NCI-H82 (cell line): ENCODE results near the gene ZFP36L1.
A peak's percentile ranks its signal among the peaks of the same experiment; 100 is the strongest.

ENCODE experiments used
- DNase-seq: peaks from one replicate; lab custom pipeline; 2025; lab: John Stamatoyannopoulos, UW

Gene ZFP36L1

DNA sequence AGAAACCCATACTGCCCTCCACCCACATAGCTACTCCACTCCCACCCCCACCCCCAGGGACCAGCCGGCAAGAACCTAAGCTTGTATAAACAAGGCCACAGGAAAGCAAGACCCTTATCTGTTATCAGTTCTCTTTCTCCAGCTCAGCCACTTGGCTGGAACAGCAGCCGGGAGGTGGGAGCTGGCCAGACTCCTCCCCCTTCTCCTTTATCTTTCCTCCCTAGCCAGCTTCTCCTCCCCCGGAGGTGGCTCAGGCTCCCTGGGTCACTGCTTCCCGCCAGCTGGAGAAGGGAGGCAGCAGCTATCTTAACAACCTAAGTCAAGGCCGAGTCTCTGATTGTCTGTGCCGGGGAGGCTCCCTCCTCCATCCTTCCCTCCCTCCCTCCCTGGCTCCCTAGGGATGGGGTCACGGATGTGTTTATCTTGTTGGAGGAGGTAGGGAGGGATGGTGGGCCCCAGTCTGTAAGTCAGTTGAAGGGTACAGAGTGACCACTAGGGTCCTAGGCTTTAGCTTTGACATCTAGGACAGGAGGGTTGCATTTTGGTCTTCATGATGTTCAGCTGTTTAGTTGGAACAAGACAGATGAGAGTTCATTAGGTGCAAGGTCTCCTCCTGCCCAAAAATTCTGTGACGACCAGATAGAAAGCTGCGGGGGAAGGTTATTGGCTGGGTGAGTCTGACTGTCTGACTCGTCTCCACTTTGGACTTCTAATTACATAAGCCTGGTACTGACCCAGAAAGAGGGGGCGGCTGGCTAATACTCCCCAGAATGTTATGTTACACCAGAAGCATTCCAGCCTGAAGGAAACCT is 29.7 kb downstream of the ZFP36L1 start:
- DNase-seq: peak; percentile 86

DNA sequence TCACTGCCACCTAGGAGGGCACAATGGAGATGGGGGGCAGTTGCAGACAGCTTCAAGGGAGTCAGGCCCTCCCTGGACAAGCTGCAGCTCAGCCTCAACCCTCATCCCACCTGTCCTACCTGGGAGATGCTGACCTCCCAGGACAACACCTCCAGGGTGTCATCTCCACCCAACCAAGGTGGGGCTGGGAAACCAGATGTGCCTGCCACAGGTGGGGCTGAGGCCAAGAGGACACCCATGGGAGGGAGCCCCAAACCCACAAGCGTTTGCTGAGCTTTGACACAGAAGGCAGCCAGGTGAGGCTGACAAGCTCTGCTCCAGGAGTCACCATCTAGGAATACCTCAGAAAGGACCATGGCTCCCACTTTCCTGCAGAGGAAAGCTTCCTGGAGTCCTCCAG is 31.5 kb downstream of the ZFP36L1 start:
- DNase-seq: no peak

DNA sequence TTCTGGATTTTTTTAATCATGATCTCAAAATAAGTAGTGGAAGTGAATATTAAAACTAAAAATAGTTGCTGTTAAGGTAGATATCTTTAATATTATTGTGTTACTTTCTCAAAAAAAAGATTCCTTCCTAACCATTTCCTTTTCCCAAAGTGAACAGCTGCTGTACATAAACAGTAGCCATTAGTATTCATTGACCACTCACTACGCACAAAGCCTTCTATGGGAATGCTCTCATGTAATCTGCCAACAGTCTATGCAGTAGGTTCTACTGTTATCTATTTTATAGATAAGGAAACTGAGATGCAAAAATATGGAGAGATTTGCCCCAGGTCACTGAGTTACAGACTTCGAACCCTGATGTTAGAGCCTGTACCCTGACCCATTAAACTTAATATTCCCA is 32.1 kb downstream of the ZFP36L1 start:
- DNase-seq: no peak

DNA sequence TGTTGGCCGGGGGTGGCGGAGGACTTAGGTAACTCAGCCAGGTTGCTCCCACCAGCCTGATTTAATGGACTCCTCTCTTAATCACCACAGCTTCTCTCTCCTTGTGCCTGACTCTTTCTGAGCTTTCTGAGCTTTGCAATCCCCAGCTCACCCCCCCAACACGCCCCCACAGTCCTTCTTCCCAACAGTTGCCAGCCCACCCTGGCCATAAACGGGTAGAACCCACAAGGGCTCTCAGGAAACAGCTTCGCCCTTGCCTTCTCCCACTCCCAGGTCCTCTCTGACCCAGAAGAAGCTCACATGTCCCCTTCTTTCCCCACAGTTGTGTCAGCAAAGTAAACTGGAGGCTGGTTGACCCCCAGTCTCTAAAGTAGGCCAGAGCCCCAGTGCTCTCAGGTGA is 32.9 kb downstream of the ZFP36L1 start:
- no peak for DNase-seq

DNA sequence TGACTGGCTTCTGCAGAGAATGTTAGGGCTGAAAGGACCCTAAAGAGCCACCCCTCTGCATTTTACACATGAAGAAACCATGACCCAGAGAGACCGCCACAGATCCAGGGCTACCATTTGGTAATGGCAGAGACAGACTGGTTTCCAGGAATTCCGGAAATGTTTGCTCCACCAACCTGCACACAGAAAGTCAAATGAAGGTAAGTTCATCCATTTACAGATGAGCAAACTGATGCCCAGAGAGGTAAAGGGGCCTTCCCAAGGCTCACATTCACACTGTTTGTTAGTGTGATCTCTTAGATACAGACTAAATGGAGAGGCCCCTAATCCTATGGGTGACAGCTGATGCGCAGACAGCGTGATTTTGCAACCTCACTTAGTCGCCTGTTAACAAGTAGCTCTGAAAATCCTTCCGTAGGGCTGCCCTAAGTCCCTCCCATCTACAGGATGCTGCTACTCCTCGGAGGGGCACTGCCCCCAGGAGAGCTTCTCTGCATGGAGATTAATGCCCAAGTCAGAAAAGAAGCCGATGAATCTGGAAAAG is 33.8 kb downstream of the ZFP36L1 start:
- DNase-seq: peak; percentile 87

DNA sequence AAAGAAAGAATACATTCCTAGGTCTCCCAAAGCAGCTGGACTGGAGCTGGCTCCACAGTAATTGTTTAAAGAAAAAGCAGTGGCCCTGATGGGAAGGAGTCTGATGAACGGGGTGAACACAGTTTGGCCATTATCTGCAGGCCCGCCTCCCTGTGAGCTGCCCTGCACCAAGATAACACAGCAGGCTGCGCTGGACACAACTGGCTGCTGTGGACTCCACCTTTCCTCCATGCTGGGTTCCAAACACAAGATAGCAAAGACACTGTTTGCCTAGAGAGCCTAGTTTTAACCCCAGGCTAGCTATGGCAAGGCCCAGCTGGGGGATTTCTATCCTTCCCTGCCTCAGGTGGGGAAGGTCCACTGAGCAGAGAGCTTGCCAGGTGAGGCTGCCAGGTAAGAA is 34.6 kb downstream of the ZFP36L1 start:
- DNase-seq: no peak

DNA sequence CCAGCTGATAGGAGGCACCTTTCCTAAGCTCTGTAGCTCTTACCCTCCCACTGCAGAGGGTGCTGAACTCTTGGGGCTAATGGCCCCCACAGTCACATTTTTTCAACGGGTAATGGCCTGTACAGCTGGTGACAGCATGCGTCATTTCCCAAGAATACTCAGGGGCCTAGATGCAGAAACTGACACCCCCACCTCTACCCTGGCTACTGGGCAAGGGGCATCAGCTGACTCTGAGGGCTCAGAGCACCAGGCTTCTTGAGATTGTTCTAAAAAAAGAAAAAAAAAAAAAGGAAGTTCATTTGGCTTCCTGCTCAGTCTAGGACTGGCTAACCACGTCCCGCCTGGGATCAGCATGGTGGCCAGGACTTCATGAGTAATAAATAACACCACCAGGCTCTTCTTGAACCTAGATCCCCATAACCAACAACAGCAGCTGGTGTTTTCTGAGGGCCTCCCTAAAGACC is 35.2 kb downstream of the ZFP36L1 start:
- no peak for DNase-seq

DNA sequence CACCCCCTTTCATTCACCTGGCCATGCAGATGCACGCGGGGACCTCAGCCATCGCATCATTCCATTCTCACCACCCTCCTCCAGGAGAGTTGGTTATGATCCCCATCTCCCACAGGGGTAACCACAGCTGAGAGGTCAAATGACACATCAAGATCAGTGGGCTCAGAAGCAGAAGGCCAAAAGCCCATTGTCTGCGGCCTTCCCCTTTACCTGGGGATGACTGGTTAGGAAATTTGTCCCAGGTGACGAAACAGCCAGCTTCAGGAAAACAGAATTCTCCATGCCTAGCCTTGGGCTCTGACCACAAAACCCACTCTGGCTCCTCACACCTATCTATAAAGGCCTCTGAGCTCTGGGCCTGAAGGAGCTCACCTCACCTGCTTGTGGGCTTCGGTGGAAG is 36.1 kb downstream of the ZFP36L1 start:
- no peak for DNase-seq

DNA sequence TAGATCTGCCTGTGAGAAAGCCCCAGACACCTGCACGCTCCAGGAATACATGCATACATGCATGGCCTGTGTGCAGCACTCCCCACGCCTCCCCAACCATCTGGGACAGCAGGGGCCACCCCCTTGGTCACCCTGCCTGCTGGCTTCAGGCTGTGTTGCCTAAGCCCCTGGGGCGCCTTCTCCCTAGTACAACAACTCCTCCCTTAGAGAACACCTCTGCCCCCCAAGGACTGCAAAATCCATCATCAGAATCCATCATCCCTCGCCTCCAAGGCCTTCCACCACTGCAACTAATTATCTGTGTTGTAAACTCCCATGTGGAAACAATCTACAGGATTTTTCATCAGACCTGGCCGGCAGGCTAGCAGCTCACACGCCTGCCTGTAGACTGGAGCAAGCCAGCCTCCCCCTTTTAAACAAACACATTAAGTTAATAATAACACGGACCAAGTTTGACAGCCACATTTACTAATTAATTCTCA is 36.8 kb downstream of the ZFP36L1 start:
- no peak for DNase-seq

DNA sequence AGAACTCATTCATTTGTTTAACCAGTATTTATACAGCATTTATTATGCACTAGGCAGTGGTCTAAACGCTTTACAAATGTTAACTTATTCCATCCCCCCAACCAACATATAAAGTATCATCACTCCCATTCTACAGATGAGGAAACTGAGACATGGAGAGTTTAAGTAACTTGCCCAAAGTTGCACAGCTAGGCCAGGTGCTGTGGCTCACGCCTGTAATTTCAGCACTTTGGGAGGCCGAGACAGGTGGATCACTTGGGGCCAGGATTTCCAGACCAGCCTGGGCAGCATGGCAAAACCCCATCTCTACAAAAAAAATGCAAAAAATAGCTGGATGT is 37.9 kb downstream of the ZFP36L1 start:
- no peak for DNase-seq

DNA sequence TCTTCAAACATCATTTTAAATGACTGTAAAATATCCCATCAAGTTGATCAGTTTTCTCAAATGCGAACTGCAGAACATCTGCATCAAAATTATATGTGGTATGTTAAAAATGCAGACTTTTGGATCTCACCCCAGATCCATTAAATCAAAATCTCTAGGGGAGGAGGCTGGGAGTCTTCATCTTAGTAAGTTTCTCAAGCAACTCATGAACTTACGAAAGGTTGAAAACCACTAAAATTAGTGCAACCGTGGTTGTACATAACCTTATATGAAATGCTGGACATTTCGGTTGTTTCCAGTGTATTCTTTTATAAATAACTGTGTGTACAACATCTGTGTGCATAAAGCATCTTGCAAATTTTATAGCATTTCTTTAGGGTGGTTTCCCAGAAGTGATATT is 39.2 kb downstream of the ZFP36L1 start:
- DNase-seq: no peak

DNA sequence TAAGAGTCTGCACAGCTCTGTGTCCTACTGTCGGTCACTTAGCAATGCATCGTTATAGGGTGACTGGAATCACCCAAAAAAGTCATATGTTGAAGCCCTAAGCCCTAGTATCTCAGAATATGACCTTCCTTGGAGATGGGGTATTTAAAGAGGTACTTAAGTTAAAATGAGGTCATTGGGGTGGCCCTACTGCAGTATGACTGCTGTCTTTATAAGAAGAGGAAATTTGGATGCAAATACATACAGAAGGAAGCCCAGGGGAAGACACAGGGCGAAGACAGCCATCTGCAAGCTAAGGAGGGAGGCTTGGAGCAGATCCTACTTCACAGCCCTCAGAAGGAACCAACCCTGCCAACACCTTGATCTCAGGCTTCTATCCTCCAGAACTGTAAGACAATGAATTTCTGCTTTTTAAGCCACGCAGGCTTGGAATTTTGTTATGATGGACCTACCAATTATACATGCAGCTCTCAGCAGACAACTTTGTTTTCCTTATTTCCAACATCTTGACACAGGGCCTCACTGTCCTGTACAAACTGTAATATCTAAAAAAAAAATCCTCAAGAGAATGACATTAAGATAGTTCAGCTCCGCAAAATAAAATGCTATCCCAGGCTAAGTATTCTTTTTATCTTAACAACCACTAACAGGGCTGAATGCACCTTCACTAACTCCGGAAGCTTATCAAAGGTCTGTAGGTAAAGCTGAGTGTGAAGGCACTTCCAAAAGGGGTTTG is 40.4 kb downstream of the ZFP36L1 start:
- DNase-seq: no peak

DNA sequence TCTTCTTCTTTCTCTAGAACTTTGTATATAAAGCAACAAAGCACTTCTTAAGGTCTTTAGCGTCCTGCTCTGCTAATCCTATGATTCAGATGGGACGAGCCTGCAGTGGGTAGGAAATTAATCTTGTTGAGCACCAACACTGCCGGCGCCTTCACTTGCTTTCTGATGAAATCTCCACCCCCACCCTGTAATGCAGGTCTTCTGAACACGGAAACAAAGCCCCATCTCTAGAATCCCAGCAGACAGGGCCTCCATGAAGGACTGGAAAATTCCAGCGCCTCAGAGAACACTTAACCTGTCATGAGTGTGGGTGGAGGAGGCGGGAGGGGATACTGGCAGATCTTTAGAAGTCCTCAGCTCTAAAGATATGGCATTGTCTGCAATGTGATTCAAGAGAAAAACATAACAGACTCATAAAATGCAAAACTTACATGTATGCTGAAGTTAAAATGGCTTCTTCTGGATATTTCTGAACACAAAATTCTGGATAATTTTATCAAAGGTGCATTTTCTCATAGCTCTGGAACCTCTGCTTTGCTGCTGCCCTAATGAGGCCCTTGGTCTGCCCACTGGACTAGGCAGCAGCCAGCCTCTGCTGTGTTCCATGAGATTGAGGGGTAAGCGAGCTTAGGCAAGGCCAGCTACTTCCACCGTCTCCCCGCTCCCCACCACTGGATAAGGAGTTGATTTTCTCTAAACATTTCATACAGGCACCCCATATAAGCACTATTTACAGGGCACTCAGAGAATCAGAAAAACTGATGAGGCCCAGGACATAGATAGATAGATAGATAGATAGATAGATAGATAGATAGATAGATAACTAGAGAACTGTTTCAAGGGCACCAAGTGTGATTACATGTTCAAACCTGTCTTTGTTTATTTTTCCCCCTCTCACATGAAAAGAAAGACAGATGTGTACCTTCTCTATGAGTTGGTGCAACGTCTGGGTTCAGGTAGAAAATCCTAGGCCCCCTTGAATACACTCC is 43.1 kb downstream of the ZFP36L1 start:
- peak; percentile 96 for DNase-seq

DNA sequence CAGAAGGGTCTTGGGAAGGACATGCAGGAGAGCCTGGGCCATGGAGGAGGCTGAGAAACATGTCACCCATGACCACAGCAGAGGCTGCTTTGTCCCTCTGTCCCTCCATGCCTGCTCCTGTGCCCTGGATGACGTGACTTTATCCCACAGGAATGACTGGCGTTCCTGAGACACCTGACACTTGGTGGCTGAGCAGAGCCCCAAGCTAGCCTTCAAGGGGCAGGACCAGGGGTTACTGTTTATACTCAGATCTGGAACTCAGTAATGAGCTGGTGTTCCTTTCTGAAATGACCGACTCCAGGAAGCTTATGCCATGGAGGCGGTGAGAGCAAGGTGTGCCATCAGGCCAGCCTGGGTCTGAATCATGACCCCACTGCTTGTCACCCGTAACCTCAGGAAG is 44.2 kb downstream of the ZFP36L1 start:
- no peak for DNase-seq

DNA sequence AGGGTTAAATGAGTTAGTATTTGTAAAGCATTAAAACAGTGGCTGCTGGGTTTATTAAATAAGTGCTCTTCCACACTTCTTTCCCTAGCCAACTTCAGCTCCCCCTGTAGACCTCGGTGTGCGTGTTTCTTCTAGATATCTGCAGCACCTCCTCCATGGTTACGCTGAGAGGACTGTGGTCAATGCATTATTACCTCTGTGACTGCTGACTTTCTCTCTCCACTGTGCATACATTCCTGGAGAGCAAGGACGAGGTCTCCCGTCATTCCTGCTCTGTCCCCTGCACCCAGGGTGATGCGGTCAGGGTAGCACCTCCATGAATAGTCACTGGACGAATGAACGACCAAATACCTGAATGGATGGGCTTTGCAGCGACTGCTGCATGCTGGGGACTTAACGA is 44.6 kb downstream of the ZFP36L1 start:
- DNase-seq: no peak

DNA sequence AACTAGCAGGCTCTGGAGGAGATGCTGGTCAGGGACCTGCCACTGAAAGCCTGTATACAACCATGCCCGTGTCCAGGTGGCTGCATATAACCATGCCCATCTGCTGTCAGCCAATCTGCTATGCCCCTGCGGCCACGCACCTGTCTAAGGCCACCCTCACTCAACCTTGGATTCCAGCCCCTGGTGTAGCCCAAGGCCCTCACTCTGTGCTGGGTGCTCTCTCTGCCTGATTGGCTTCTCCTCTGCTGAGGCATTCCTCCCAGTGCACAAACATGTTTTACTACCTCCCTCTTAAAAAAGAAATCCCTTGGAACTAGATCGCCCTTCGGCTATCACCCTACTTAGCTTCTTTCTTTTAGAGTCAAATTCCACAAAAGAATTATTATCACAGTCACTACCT is 45.5 kb downstream of the ZFP36L1 start:
- DNase-seq: no peak

DNA sequence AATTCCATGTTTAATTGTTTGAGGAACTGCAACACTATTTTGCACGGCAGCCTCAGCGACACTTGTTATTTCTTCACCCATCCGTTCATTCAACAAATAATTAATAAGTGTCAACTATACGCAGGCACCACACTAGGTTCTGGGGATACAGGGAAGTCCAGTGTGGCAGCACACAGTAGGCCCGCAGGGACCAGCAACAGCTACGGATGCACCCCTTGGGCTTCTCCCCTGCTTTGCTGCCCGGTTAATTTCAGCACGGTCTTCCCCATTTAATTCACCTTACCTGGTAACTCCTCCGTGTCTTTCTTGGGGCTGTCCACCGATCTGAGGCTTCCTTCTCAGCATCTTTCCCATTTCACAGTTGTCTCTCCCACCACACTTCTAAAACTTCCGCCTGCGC is 48.3 kb downstream of the ZFP36L1 start:
- no peak for DNase-seq

DNA sequence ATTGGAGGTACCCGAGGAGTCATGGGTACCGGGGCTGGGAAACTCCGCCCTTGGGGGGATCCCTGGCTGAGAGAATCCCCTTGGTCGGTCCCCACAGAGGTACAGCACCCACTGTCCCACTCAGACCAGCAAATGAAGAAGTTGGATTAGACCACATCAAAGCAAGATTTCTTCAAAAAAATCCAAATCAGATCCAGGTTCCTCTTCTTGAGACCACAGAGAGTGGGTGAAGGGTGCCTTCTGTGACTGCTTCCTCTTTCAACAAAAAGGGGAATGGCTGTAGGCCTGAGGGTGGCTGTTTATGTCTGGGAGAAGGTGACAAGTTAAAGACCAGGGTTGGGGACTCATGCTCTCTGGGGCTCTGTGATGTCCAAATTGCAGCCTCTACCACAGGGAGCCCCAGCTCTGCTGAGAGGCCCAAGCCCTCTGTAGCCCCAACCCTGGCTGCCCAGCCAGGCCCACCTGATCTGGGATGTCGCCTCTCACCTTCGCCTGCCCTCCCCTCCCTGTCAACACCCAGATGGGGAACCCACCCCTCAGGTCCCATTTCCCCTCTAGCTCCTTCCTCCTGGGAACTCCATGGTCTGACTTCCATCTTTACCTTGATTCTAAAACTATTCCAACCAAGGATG is 50.9 kb downstream of the ZFP36L1 start:
- no peak for DNase-seq

DNA sequence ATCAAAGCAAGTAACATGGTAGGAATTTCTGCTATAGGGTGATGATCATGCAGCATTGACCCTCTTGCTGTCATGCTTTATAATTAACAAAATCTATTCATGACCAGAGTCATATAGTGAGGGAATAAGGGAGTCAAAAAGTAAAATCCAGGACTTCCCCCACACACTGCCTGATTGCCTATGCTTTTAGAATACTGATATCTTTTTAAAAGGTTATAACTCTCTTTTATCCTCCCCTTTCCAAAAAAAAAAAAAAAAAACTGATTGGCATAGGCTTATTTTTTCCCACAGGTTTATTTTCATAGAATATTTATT is 51.4 kb downstream of the ZFP36L1 start:
- DNase-seq: no peak

DNA sequence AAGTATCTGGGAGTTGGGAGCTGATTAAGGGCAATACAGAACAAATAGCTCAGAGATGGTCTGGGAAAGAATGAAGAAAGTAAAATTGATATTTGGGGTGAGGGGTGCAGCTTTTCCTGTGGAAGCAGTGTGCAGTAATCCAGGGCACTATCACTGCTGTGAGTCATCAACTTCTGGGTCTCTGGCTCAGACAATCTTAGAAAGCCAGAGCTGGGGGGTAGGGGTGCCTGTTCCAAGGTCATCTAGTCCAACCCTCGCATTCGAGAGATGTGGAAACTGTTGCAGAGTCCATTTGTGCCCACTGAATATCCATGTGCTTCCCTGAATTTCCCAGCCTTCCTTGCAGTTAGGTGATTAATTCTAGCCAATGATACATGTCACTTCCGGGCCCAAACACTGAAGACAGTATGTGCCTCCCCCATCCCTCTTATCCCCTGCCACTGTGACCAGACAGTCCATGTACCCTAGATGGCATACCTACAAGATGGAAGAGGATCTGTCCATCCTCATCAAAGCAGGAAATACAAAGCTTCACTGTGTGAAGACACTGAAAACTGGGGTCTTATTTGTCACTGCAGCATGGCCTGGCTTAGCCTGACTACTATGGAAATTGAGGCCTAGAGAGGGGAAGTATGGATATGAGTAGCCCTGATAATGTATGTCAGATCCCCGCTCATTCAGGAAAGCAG is 51.9 kb downstream of the ZFP36L1 start:
- no peak for DNase-seq

DNA sequence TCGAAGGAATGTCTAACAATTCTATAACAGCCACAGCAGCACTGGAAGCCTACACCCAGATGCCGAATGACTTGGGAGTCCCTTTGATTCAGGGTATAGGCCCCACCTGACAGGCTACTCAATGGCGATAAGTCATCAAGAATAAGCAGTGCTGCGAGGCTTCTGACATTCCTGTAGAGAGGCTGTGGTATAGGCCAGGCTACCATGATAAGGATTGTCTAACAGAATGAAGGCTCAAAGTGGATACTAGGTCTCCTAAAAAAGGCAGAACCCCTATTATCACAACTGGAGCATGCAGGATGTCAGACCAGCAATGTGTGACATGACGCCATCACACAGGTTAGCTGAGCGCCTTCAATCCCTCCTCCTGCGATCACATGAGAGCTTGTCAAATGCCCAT is 53.2 kb downstream of the ZFP36L1 start:
- DNase-seq: no peak
